ENCODE results near the gene HSD17B1. TPM values are rescaled to one million over a fixed set of nuclear protein-coding genes. Genes with fewer than 3 reads are reported as not detected.

The HSD17B1 gene
- total and polyA plus RNA-seq, 2 of the 13 experiments (the other 11 are each of a cell fraction or from before 2014, with no cell fraction given): 0.54 to 0.93 TPM

GRCh38 chr17:42509409-42509808 is 43.3 kb upstream of the HSD17B1 start:
- Histone ChIP-seq H3K27me3 (ENCODE audit: control insufficient read depth in 1 of 2, insufficient read depth in 2 of 2, low read length in 2 of 2) (no peaks in the 10 kb centered on the region), H3K36me3 (replicated peaks in 1 of 2; ENCODE audit: control insufficient read depth in 1 of 2, insufficient read depth in 2 of 2, low read length in 2 of 2) (peaks cover 36 to 60% of the 10 kb centered on the region in 2 experiments), H3K79me2 (ENCODE audit: insufficient read depth, low read length) (no peaks in the 10 kb centered on the region), H3K4me2 (ENCODE audit: low read depth, low read length) (no peak overlapping the region), H3K4me1 (ENCODE audit: insufficient read depth, low read length) (peaks cover 11% of the 10 kb centered on the region), H2AFZ (ENCODE audit: low read length) (no peak overlapping the region), H3K9ac (ENCODE audit: insufficient read depth, low read depth, low read length) (no peak overlapping the region), H3K4me3 (replicated peaks in 1 of 3; ENCODE audit: insufficient read depth in 1 of 3, low read depth in 2 of 3, low read length in 3 of 3) (no peak overlapping the region), H4K20me1 (ENCODE audit: insufficient read depth, low read length) (no peaks in the 10 kb centered on the region), H3K9me3 (ENCODE audit: low read length) (no peaks in the 10 kb centered on the region), H3K27ac (ENCODE audit: extremely low read length, insufficient read depth, low read length) (no peak overlapping the region)
- ChIA-PET POLR2A (no interaction called here), CTCF (ENCODE audit: low intra/inter-chr PET ratio, low total read pairs) (no interaction called here)
- in situ Hi-C loops (cut with HindIII; ENCODE audit: extremely low pct_ligation_motif_present, low pct_unique_long_range_greater_than_20kb): no loop called here
- over 99% methylated on average over 5 of the region's 5 CpGs for WGBS (ENCODE audit: low lambda C conversion rate)
- intact Hi-C loops (cut with micrococcal nuclease; ENCODE audit: unreplicated experiment): no loop called here
- FAIRE-seq: no peak
- BruUV-seq (replicated peaks): no TSS peak
- ATAC-seq: no peak
- TF ChIP-seq ZKSCAN1 (IDR thresholded peaks at IDR 0.05; ENCODE audit: low read length): no peak
- no peak for TF ChIP-seq REPIN1 (CRISPR knock-in tag; IDR thresholded peaks at IDR 0.05; ENCODE audit: borderline replicate concordance, low read depth)
- no peak for TF ChIP-seq ZBTB44 (CRISPR knock-in tag; IDR thresholded peaks at IDR 0.05)
- TF ChIP-seq ZNF558 (CRISPR knock-in tag; IDR thresholded peaks at IDR 0.05; ENCODE audit: borderline replicate concordance): no peak
- no peak for TF ChIP-seq TERF1 (CRISPR knock-in tag; IDR thresholded peaks at IDR 0.05)
- TF ChIP-seq PLSCR1 (CRISPR knock-in tag; IDR thresholded peaks at IDR 0.05; ENCODE audit: borderline replicate concordance): no peak
- no peak for TF ChIP-seq KMT2A (CRISPR knock-in tag; IDR thresholded peaks at IDR 0.05)
- no peak for TF ChIP-seq ZNF597 (CRISPR knock-in tag; IDR thresholded peaks at IDR 0.05)
- no peak for DNase-seq (ENCODE audit: low spot score)
